Measurements from ENCODE around the gene LSR. TPM values are rescaled to one million over a fixed set of nuclear protein-coding genes. Genes with fewer than 3 reads are reported as not detected.
"Not testable (repeated sequence)": the region's sequence is repeated elsewhere in the genome, so short reads cannot be mapped to it uniquely, and the experiment has no call there.

Gene LSR
- total RNA-seq, 2 experiments from 2014 or later, result 40.6 to 43.9 TPM

DNA sequence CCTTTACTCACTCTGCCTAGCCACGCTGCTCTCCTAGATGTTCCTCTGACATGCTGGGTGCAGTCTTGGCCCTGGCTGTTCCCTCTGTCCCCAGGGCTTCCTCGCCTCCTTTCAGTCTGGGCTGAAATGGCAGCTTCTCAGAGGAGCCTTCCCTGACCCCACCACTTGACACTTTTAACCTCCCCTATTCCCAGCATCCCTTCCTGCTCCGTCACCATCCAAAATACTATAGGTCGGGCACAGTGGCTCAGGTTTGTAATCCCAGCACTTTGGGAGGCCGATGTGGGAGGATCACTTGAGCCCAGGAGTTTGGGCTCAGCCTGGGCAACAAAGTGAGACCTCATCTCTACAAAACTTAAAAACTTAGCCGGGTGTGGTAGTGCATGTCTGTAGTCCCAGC is 22.9 kb upstream of the LSR start:
- H3K4me3 Mint-ChIP-seq, result no peak overlapping the region
- no peaks in the 10 kb centered on the region for H3K27me3 Mint-ChIP-seq
- H3K36me3 Mint-ChIP-seq, result no peaks in the 10 kb centered on the region
- H3K9me3 Mint-ChIP-seq, result no peaks in the 10 kb centered on the region
- no peak for DNase-seq
- H3K4me1 Mint-ChIP-seq, result peaks cover 4% of the 10 kb centered on the region
- no peak overlapping the region for H3K27ac Mint-ChIP-seq

DNA sequence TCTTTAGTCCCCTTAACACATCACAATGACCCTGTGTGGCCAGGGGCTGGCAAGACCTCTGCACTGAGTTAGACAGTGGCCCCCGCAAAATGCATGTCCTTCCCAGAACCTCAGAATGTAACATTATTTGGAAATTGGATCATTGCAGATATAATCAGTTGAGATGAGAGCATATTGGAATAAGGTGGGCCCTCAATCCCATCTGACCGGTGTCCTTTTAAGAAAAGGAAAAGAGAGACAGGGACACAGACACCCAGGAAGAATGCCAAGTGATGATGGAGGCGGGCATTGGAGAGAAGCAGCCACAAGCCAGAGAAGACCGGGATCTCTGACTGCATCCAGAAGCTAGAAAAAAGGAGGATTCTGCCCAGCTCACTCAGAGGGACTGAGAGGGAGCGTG is 22.1 kb upstream of the LSR start:
- H3K9me3 Mint-ChIP-seq, result no peaks in the 10 kb centered on the region
- DNase-seq, result no peak
- H3K27ac Mint-ChIP-seq, result no peak overlapping the region
- peaks cover 4% of the 10 kb centered on the region for H3K4me1 Mint-ChIP-seq
- no peaks in the 10 kb centered on the region for H3K27me3 Mint-ChIP-seq
- no peak overlapping the region for H3K4me3 Mint-ChIP-seq
- no peaks in the 10 kb centered on the region for H3K36me3 Mint-ChIP-seq

- no peaks in the 10 kb centered on the region for H3K36me3 Mint-ChIP-seq
- peaks cover 8% of the 10 kb centered on the region for H3K4me1 Mint-ChIP-seq
- DNase-seq, result no peak
- no peak within 1 kb of the TSS for H3K4me3 Mint-ChIP-seq
- no peaks in the 10 kb centered on the region for H3K27me3 Mint-ChIP-seq
- H3K27ac Mint-ChIP-seq, result no peak within 1 kb of the TSS
- H3K9me3 Mint-ChIP-seq, result no peaks in the 10 kb centered on the region
These were observed 20.4 kb upstream of the LSR start, which contains the start of gene FAM187B for GRCh38 chr19:35228177-35228930. Gene FAM187B (minus strand): TSS chr19:35228739. CDS start chr19:35228680, 59 bp downstream.

- Mint-ChIP-seq H3K27ac (no peak overlapping the region), H3K9me3 (no peaks in the 10 kb centered on the region)
- no peak for DNase-seq
These were observed 19.2 kb upstream of the LSR start for GRCh38 chr19:35229601-35230000.

DNA sequence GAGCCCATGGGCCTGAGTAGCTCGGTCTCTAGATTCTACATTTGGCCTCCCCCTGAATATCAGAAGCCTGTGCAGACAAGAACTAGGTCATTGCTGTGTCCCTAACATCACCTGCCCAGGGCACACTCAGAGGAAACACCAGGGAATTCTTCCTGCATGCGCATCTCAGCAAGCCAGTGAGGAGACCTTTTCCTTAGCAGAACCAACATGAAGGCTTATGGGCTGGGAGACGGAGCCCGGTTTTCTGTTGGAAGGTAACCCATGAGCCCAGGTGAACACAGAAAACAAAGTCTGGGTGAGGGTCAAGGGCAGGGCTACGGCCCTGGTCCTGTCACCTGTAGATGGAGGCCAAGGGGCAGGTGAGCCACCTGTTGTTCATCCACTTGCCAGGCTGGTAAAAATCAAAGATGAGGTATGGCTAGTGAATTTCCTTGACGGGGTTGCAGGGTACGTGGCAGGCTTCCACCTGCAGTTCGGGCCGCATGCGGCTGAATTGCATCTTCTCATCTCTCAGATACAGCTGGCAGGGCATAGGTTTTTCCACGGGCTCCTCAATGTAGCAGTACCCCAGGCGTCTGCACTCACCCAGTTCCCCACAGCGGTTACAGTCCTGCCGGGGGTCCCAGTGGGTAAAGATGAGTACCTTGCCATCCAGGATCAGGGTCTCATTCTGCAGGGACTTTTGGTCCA is 16.7 kb upstream of the LSR start:
- Mint-ChIP-seq H3K4me3 (no peak overlapping the region), H3K9me3 (no peaks in the 10 kb centered on the region), H3K36me3 (no peaks in the 10 kb centered on the region), H3K27ac (no peak overlapping the region), H3K4me1 (peaks cover 5% of the 10 kb centered on the region), H3K27me3 (no peaks in the 10 kb centered on the region)
- no peak for DNase-seq

More at GRCh38 chr19:35229601-35230000, 19.2 kb upstream of the LSR start:
- Mint-ChIP-seq H3K36me3 (no peaks in the 10 kb centered on the region), H3K27me3 (no peaks in the 10 kb centered on the region), H3K4me3 (no peak overlapping the region), H3K4me1 (peaks cover 5% of the 10 kb centered on the region)

- Mint-ChIP-seq H3K27me3 (no peaks in the 10 kb centered on the region), H3K4me3 (no peak overlapping the region), H3K9me3 (no peaks in the 10 kb centered on the region), H3K4me1 (peaks cover 5% of the 10 kb centered on the region), H3K36me3 (no peaks in the 10 kb centered on the region), H3K27ac (no peak overlapping the region)
- DNase-seq, result no peak
These were observed 15.9 kb upstream of the LSR start for GRCh38 chr19:35232912-35233311.

GRCh38 chr19:35236638-35237400 is 12.0 kb upstream of the LSR start:
- Mint-ChIP-seq H3K4me3 (no peak overlapping the region), H3K9me3 (peaks cover 21% of the 10 kb centered on the region), H3K27me3 (no peaks in the 10 kb centered on the region), H3K4me1 (peaks cover 18% of the 10 kb centered on the region), H3K27ac (no peak overlapping the region), H3K36me3 (peaks cover 17% of the 10 kb centered on the region)
- no peak for DNase-seq

- not testable (repeated sequence) for H3K4me3 Mint-ChIP-seq, DNase-seq, H3K27me3 Mint-ChIP-seq, H3K27ac Mint-ChIP-seq
- Mint-ChIP-seq H3K4me1 (peaks cover 15% of the 10 kb centered on the region), H3K36me3 (peaks cover 25% of the 10 kb centered on the region), H3K9me3 (peaks cover 33% of the 10 kb centered on the region)
These were observed 9.2 kb upstream of the LSR start for GRCh38 chr19:35239597-35239996.

DNA sequence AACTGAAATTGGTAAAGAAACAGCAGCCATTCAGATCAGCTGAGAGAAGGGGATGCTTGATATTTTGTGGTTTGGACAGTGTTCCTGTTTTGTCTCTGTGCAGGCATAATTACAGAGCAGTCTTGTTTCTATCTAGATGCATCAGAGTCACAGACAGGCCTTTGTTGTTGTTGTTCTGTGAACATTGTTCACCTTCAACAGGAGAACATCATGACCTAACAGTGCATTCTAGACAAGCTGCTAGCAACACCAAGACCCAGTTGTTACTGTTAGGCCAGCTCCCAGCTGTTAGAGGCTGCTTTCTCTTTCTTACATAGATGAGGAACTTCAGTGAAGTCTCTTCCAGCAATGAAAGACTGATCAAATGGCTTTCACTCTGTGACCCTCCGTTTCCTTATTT is 8.5 kb upstream of the LSR start:
- peak overlapping the region; percentile 59 for H3K27ac Mint-ChIP-seq
- peaks cover 37% of the 10 kb centered on the region for H3K9me3 Mint-ChIP-seq
- peaks cover 28% of the 10 kb centered on the region for H3K36me3 Mint-ChIP-seq
- no peak for DNase-seq
- H3K4me1 Mint-ChIP-seq, result peaks cover 14% of the 10 kb centered on the region
- peak overlapping the region; percentile 33 for H3K4me3 Mint-ChIP-seq
- no peaks in the 10 kb centered on the region for H3K27me3 Mint-ChIP-seq

DNA sequence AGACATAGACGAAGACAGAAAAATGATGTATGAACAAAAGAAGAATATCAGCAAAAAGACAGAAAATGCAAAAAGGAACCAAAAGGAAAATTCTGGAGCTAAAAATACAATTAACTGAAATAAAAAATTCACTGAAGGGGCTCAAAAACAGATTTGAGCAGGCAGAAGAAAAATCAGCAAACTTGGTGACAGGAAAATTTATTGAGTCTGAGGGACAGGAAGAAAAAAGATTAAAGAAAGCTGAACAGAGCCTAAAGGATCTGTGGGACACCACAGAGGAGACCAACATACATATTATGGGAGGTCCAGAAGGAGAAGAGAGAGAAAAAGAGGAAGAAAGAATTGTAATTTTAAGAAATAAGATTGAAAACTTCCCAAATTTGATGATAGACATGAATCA is 7.4 kb upstream of the LSR start:
- H3K27me3 Mint-ChIP-seq, result no peaks in the 10 kb centered on the region
- peaks cover 43% of the 10 kb centered on the region for H3K9me3 Mint-ChIP-seq
- H3K4me3 Mint-ChIP-seq, result no peak overlapping the region
- no peak overlapping the region for H3K27ac Mint-ChIP-seq
- peaks cover 14% of the 10 kb centered on the region for H3K4me1 Mint-ChIP-seq
- DNase-seq, result no peak
- H3K36me3 Mint-ChIP-seq, result peaks cover 28% of the 10 kb centered on the region

GRCh38 chr19:35246466-35247092 is 2.2 kb upstream of the LSR start:
- peaks cover 33% of the 10 kb centered on the region for H3K4me1 Mint-ChIP-seq
- H3K27me3 Mint-ChIP-seq, result no peaks in the 10 kb centered on the region
- DNase-seq, result no peak
- peaks cover 25% of the 10 kb centered on the region for H3K9me3 Mint-ChIP-seq
- no peak overlapping the region for H3K27ac Mint-ChIP-seq
- no peak overlapping the region for H3K4me3 Mint-ChIP-seq
- peaks cover 32% of the 10 kb centered on the region for H3K36me3 Mint-ChIP-seq

DNA sequence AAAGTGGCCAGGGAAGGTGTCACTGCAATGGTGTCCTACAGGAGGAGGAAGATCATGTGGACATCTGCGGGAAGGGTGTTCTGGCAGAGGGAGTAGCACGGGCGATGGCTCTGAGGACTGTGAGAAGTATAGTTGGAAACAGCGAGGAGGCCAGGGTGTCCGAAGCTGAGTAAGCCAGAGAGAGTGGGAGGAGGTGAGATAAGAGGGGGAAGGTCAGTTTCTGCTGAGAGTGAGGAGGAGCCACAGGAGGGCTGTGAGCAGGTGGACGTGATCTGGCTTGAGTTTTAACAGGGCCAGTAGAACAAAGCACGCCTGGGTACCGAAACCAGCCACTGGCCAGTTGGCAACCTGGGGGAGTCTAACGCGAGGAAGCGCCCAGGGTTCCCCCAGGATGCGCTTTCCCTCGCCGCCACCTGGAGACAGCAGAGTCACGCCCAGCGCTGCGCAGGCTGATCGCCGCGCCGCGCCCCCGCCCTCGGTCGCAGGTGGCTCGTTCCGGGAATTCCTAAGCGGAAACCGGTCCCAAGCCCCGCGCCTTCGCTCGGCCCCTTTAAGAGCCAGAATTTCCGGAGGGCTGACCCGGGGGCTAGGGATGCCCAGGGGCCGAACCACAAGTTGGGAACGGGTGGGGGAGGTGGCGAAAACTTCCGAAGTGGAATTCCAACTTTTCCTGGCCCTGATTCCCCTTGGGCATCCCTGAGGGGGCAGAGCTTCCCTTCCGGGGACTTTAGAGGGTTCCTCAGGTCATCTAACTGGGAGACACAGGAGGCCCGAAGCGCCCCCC is 1.1 kb upstream of the LSR start:
- no peaks in the 10 kb centered on the region for H3K27me3 Mint-ChIP-seq
- peaks cover 30% of the 10 kb centered on the region for H3K36me3 Mint-ChIP-seq
- peaks cover 21% of the 10 kb centered on the region for H3K9me3 Mint-ChIP-seq
- H3K4me3 Mint-ChIP-seq, result peak overlapping the region; percentile 95
- peaks cover 33% of the 10 kb centered on the region for H3K4me1 Mint-ChIP-seq
- DNase-seq, result peak; percentile 71
- H3K27ac Mint-ChIP-seq, result peak overlapping the region; percentile 93

- no peak for DNase-seq
- peak overlapping the region; percentile 95 for H3K4me3 Mint-ChIP-seq
- H3K36me3 Mint-ChIP-seq, result peaks cover 26% of the 10 kb centered on the region
- H3K9me3 Mint-ChIP-seq, result peaks cover 14% of the 10 kb centered on the region
- peak overlapping the region; percentile 93 for H3K27ac Mint-ChIP-seq
- peaks cover 35% of the 10 kb centered on the region for H3K4me1 Mint-ChIP-seq
- H3K27me3 Mint-ChIP-seq, result no peaks in the 10 kb centered on the region
These were observed 495 bp downstream of the LSR start for GRCh38 chr19:35249146-35249847.
